22Rv1 (cell line): ENCODE data around the gene PARVG.

ENCODE experiments used
- ZFX ChIP-seq: fragments of 450-650 bp; IDR thresholded peaks from 2 replicates; pipeline ENCODE4 v1.6.1; 2017; ENCODE audit warnings: antibody characterized with exemption, borderline replicate concordance
- TF ChIP-seq, protein P1 (sequence below): fragments of 450-650 bp; IDR thresholded peaks from 2 replicates; pipeline ENCODE4 v1.5.1; 2017; ENCODE audit warnings: mild to moderate bottlenecking

- TF ChIP-seq, protein P1, sequence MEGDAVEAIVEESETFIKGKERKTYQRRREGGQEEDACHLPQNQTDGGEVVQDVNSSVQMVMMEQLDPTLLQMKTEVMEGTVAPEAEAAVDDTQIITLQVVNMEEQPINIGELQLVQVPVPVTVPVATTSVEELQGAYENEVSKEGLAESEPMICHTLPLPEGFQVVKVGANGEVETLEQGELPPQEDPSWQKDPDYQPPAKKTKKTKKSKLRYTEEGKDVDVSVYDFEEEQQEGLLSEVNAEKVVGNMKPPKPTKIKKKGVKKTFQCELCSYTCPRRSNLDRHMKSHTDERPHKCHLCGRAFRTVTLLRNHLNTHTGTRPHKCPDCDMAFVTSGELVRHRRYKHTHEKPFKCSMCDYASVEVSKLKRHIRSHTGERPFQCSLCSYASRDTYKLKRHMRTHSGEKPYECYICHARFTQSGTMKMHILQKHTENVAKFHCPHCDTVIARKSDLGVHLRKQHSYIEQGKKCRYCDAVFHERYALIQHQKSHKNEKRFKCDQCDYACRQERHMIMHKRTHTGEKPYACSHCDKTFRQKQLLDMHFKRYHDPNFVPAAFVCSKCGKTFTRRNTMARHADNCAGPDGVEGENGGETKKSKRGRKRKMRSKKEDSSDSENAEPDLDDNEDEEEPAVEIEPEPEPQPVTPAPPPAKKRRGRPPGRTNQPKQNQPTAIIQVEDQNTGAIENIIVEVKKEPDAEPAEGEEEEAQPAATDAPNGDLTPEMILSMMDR = no peak
- TF ChIP-seq ZFX = no peak
Observed at GRCh38 chr22:44207173-44207980, 26.7 kb downstream of the PARVG start.
